Subcutaneous abdominal adipose tissue (tissue), 5 donors: Measurements from ENCODE around the gene ATP2C1.

ENCODE experiments used
- H3K27ac ChIP-seq: one replicate; pipeline ENCODE4 v1.7.0; 2013; ENCODE audit warnings: low read depth, mild to moderate bottlenecking, inconsistent platforms, low read length, moderate library complexity
- H3K27me3 ChIP-seq, 5 donors: one replicate each; pipeline ENCODE4 v1.7.0; 2013; ENCODE audit warnings: low read length in 5 of 5, inconsistent platforms in 1 of 5; ENCODE audit not compliant: control insufficient read depth in 5 of 5, insufficient read depth in 4 of 5
- H3K36me3 ChIP-seq, 5 donors: one replicate each; pipeline ENCODE4 v1.7.0; 2013; ENCODE audit warnings: low read length in 5 of 5; ENCODE audit not compliant: control insufficient read depth in 5 of 5, insufficient read depth in 5 of 5
- H3K4me1 ChIP-seq, 5 donors: one replicate each; pipeline ENCODE4 v1.7.0; 2013; ENCODE audit warnings: low read length in 5 of 5, mild to moderate bottlenecking in 3 of 5, moderate library complexity in 1 of 5; ENCODE audit not compliant: control insufficient read depth in 5 of 5, insufficient read depth in 5 of 5
- H3K4me3 ChIP-seq, 5 donors: one replicate each; pipeline ENCODE4 v1.7.0; 2013; ENCODE audit warnings: low read length in 5 of 5, low read depth in 1 of 5
- H3K9ac ChIP-seq, 5 donors: one replicate each; pipeline ENCODE4 v1.7.0; 2013; ENCODE audit warnings: low read length in 5 of 5, mild to moderate bottlenecking in 4 of 5, moderate library complexity in 3 of 5
- H3K9me3 ChIP-seq, 5 donors: one replicate each; pipeline ENCODE4 v1.7.0; 2013; ENCODE audit warnings: low read length in 5 of 5; ENCODE audit not compliant: control insufficient read depth in 5 of 5
- donor health status: healthy.
- donor health status: healthy.
- donor health status: healthy.
- donor health status: healthy.
- donor health status: healthy.

Gene ATP2C1

GRCh38 chr3:130934442-130935089 lies 40.7 kb downstream of the ATP2C1 start:
- H3K9ac ChIP-seq: no peak overlapping the region
- no peaks in the 10 kb centered on the region for H3K9me3 ChIP-seq
- H3K27ac ChIP-seq: no peak overlapping the region
- peaks cover 0 to 16% (median 4%) of the 10 kb centered on the region in 5 donors for H3K4me1 ChIP-seq
- no peak overlapping the region for H3K4me3 ChIP-seq
- H3K36me3 ChIP-seq: peaks cover 0 to 15% (median 2%) of the 10 kb centered on the region in 5 donors
- no peaks in the 10 kb centered on the region for H3K27me3 ChIP-seq

DNA sequence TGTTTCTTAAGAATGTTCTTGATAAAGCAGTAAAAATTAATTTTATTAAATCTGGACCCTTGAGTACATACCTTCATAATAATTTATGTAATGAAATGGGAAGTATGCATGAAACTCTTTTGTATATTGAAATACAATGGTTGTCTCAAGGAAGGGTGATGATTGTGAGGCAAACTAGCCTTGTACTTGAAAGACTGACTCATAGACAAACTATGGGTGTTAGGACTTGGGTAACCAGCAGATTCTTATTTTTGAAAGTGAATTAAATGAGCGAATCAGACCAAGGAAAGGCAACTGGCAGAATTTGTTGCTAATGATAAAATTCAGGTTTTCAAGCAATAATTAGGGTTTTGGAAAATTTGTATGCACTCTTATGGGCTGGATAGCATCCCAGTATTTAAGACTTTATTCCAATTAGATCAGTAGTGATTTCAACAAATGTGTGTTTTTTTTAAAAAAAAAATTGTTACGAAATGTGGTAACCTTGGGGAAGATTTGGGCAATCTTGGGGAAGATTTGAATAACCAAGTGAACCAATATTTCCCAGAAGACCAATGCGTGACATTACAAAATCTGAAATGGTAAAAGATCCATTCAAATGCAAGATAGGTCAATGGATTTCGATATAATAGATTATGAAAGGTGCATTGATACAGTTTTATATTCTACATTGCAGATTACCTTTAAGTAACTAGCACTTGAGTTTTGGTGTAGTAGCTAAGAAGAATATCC lies 42.0 kb downstream of the ATP2C1 start:
- H3K9ac ChIP-seq: no peak overlapping the region
- no peaks in the 10 kb centered on the region for H3K27me3 ChIP-seq
- peaks cover 0 to 13% (median 3%) of the 10 kb centered on the region in 5 donors for H3K36me3 ChIP-seq
- no peak overlapping the region for H3K4me3 ChIP-seq
- H3K4me1 ChIP-seq: peaks cover 0 to 16% (median 4%) of the 10 kb centered on the region in 5 donors
- no peak overlapping the region for H3K27ac ChIP-seq
- no peaks in the 10 kb centered on the region for H3K9me3 ChIP-seq

- H3K9ac ChIP-seq: no peak overlapping the region
- no peaks in the 10 kb centered on the region for H3K27me3 ChIP-seq
- H3K36me3 ChIP-seq: peaks cover 14 to 36% (median 23%) of the 10 kb centered on the region in 5 donors
- H3K4me1 ChIP-seq: peaks cover 0 to 24% (median 4%) of the 10 kb centered on the region in 5 donors
- H3K9me3 ChIP-seq: no peaks in the 10 kb centered on the region
- H3K27ac ChIP-seq: no peak overlapping the region
- H3K4me3 ChIP-seq: no peak overlapping the region
Measured at GRCh38 chr3:130939753-130940152, 45.9 kb downstream of the ATP2C1 start.

- peaks cover 0 to 21% (median 5%) of the 10 kb centered on the region in 5 donors for H3K4me1 ChIP-seq
- H3K4me3 ChIP-seq: no peak overlapping the region
- no peaks in the 10 kb centered on the region for H3K27me3 ChIP-seq
- H3K27ac ChIP-seq: no peak overlapping the region
- peaks cover 17 to 44% (median 24%) of the 10 kb centered on the region in 5 donors for H3K36me3 ChIP-seq
- H3K9me3 ChIP-seq: no peaks in the 10 kb centered on the region
- no peak overlapping the region for H3K9ac ChIP-seq
Measured at GRCh38 chr3:130941793-130942192, 47.9 kb downstream of the ATP2C1 start.

GRCh38 chr3:130946882-130947281 lies 53.0 kb downstream of the ATP2C1 start:
- Histone ChIP-seq H3K9me3 (peaks cover 0 to 6% (median 0%) of the 10 kb centered on the region in 5 donors), H3K4me1 (peaks cover 0 to 15% (median 5%) of the 10 kb centered on the region in 5 donors), H3K36me3 (peaks cover 11 to 54% (median 30%) of the 10 kb centered on the region in 5 donors), H3K27ac (peak overlapping the region; percentile 6), H3K9ac (no peak overlapping the region), H3K4me3 (no peak overlapping the region), H3K27me3 (no peaks in the 10 kb centered on the region)

DNA sequence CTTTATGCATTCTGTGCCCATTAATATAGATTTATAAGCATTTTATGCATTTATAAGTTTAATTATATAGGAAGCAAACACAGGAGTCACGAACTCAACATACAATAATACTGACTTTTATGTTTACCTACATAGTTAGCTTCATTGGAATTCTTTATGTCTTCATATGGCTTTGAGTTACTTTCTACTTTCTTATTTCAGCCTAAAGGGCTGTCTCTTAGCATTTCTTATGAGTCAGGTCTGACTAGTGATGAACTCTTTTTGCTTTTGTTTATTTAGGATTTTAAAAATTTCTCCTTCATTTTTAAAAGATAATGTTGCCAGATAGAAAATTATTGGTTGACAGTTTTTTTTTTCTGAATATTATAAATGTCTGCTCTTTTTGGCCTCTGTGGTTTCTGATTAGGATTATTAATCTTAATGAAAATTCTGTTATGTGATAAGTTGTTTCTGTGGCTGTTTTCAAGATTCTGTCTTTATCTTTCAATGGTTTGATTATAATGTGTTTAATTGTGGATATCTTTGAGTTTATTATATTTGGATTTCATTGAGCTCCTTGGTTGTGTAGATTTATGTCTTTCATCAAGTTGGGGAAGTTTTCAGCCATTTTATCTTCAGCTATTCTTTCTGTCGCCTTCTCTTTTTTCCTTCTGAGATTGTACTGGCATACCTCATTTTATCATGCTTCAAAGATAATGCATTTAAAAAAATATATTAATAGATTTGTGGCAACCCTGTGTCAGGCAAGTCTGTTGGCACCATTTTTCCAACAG lies 54.3 kb downstream of the ATP2C1 start:
- Histone ChIP-seq H3K27ac (no peak overlapping the region), H3K4me3 (no peak overlapping the region), H3K36me3 (peaks cover 9 to 46% (median 27%) of the 10 kb centered on the region in 5 donors), H3K27me3 (no peaks in the 10 kb centered on the region), H3K9me3 (peaks cover 0 to 6% (median 0%) of the 10 kb centered on the region in 5 donors), H3K9ac (no peak overlapping the region), H3K4me1 (peaks cover 0 to 15% (median 5%) of the 10 kb centered on the region in 5 donors)

GRCh38 chr3:130948929-130949328 lies 55.0 kb downstream of the ATP2C1 start:
- H3K4me1 ChIP-seq: peaks cover 0 to 11% (median 5%) of the 10 kb centered on the region in 5 donors
- H3K9ac ChIP-seq: no peak overlapping the region
- no peaks in the 10 kb centered on the region for H3K27me3 ChIP-seq
- H3K9me3 ChIP-seq: peaks cover 0 to 6% (median 0%) of the 10 kb centered on the region in 5 donors
- H3K4me3 ChIP-seq: no peak overlapping the region
- H3K27ac ChIP-seq: no peak overlapping the region
- peaks cover 15 to 46% (median 29%) of the 10 kb centered on the region in 5 donors for H3K36me3 ChIP-seq

- Histone ChIP-seq H3K4me3 (no peak overlapping the region), H3K9me3 (peaks cover 0 to 6% (median 0%) of the 10 kb centered on the region in 5 donors), H3K27ac (no peak overlapping the region), H3K27me3 (no peaks in the 10 kb centered on the region), H3K4me1 (peaks cover 0 to 7% (median 5%) of the 10 kb centered on the region in 5 donors), H3K36me3 (peaks cover 19 to 53% (median 31%) of the 10 kb centered on the region in 5 donors), H3K9ac (no peak overlapping the region)
Measured at GRCh38 chr3:130950124-130950523, 56.2 kb downstream of the ATP2C1 start.

DNA sequence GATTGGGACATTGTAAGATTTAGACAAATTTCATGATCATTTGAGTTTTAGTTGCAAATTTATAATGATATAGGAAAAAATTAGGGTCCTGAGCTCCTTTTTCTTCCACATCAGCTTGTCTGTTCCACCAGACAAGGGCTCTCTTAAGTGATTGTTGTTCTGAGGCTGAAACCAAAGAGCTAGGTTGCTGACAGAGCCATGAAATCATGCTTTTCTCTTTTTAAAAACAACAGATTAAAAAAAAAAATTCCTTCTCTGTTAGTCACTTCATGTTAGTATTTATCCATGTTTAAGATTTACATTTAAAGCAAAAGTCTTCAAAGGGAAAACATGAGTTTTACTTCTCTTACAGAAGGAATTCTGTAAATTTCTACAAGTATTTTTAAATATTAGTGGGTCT lies 56.8 kb downstream of the ATP2C1 start:
- H3K9me3 ChIP-seq: peaks cover 0 to 6% (median 0%) of the 10 kb centered on the region in 5 donors
- peaks cover 0 to 7% (median 5%) of the 10 kb centered on the region in 5 donors for H3K4me1 ChIP-seq
- peaks cover 22 to 58% (median 36%) of the 10 kb centered on the region in 5 donors for H3K36me3 ChIP-seq
- H3K27me3 ChIP-seq: no peaks in the 10 kb centered on the region
- no peak overlapping the region for H3K4me3 ChIP-seq
- no peak overlapping the region for H3K9ac ChIP-seq
- H3K27ac ChIP-seq: no peak overlapping the region
